BJ (cell line): ENCODE measurements around the gene KCNIP4. TPM values are rescaled to one million over a fixed set of nuclear protein-coding genes. Genes with fewer than 3 reads are reported as not detected.

Experiments
- CTCF ChIA-PET: fragments of 350-600 bp; formaldehyde crosslinking; extraction: SDS; loops from one replicate; lab custom pipeline; 2021; ENCODE audit warnings: antibody characterized with exemption, inconsistent platforms; lab: Yijun Ruan, JAX
- POLR2A ChIA-PET: fragments of 300-600 bp; sonication (Branson Sonifier 250); formaldehyde crosslinking; extraction: SDS; loops from one replicate; lab custom pipeline; 2021; ENCODE audit warnings: antibody characterized with exemption; lab: Charles Lee
- DNase-seq: peaks from one replicate; pipeline ENCODE4 v3.0.0-alpha.2; 2011; ENCODE audit warnings: low read depth
- H3K27me3 ChIP-seq: 2 replicates; pipeline ENCODE4 v1.6.0; 2011; ENCODE audit warnings: low read length; ENCODE audit not compliant: control insufficient read depth, insufficient read depth
- H3K36me3 ChIP-seq: 2 replicates; pipeline ENCODE4 v1.5.1; 2011; ENCODE audit warnings: low read length; ENCODE audit not compliant: control insufficient read depth, insufficient read depth
- H3K4me3 ChIP-seq: 2 replicates; pipeline ENCODE4 v1.5.1; 2011; ENCODE audit warnings: low read depth, mild to moderate bottlenecking, control low read depth, low read length
- polyA plus RNA-seq: library from polyadenylated mRNA; depleted of rRNA; stranded (reverse); fragments of >200 nt; gene quantifications from 2 replicates; pipeline ENCODE4 v1.2.3, GENCODE V29; 2011
- TF ChIP-seq, protein P1 (sequence below): IDR thresholded peaks from 2 replicates; pipeline ENCODE4 v1.5.1; 2011; ENCODE audit warnings: low read depth, mild to moderate bottlenecking, control low read depth, inconsistent platforms, low read length, moderate library complexity; ENCODE audit not compliant: insufficient read depth

Gene KCNIP4
- polyA plus RNA-seq, 1 experiment, result not detected

DNA sequence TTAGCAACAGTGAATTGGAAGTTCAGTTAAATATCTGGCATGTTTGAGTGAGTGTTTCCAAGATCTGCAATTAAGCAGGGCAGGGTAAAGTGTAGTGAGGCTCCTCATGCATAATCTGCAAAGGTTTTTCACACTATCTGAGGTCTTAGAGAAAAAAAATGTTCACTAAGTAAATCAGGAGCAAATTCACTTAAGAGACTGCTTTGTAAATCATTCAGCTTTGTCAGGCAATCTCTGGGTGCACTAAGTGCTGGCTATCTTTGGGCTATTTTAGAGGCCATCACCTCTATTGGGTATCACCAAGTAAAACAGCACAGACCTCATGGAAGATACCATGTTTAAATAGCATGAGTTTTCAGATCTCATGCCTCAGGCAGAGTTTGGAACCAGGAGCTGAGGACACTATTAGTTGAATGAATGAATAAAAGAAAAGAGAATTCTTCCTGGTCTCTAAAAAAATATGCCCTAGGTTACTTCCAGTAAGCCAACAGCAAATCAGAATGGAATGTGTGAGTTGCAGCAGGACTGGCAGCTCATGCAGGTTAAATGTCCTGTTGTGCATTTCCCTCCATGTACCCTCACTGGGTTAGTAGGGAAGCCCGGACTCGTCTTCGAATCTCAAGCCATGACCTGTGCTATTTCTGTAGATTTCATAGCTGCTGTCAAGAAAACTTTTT is 195.3 kb downstream of the KCNIP4 start:
- TF ChIP-seq, protein P1, sequence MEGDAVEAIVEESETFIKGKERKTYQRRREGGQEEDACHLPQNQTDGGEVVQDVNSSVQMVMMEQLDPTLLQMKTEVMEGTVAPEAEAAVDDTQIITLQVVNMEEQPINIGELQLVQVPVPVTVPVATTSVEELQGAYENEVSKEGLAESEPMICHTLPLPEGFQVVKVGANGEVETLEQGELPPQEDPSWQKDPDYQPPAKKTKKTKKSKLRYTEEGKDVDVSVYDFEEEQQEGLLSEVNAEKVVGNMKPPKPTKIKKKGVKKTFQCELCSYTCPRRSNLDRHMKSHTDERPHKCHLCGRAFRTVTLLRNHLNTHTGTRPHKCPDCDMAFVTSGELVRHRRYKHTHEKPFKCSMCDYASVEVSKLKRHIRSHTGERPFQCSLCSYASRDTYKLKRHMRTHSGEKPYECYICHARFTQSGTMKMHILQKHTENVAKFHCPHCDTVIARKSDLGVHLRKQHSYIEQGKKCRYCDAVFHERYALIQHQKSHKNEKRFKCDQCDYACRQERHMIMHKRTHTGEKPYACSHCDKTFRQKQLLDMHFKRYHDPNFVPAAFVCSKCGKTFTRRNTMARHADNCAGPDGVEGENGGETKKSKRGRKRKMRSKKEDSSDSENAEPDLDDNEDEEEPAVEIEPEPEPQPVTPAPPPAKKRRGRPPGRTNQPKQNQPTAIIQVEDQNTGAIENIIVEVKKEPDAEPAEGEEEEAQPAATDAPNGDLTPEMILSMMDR, result no peak
- ChIA-PET CTCF (interaction anchor here (1.2 to 4.5 kb wide), 4 partner anchors 11 to 18 kb away, joined by 4 to 24 read pairs (median 10); no protein-coding TSS in a partner anchor), POLR2A (interaction anchor here (0.6 kb wide), 1 partner anchor 425 kb away, joined by 3 read pairs; no protein-coding TSS in a partner anchor)
- Histone ChIP-seq H3K4me3 (no peak overlapping the region), H3K27me3 (0 out of 2 replicates have a peak, but pooled peaks cover 1% of the 10 kb centered on the region), H3K36me3 (no peaks in the 10 kb centered on the region)
- DNase-seq, result no peak

GRCh38 chr4:21752616-21753015 is 196.0 kb downstream of the KCNIP4 start:
- no peak for DNase-seq
- CTCF ChIA-PET, result interaction anchor here (1.2 to 4.5 kb wide), 4 partner anchors 11 to 18 kb away, joined by 4 to 24 read pairs (median 10); no protein-coding TSS in a partner anchor
- TF ChIP-seq, protein P1, result no peak
- H3K27me3 ChIP-seq, result 0 out of 2 replicates have a peak, but pooled peaks cover 1% of the 10 kb centered on the region
- POLR2A ChIA-PET, result interaction anchor here (0.6 kb wide), 1 partner anchor 424 kb away, joined by 3 read pairs; no protein-coding TSS in a partner anchor
- no peaks in the 10 kb centered on the region for H3K36me3 ChIP-seq
- no peak overlapping the region for H3K4me3 ChIP-seq

DNA sequence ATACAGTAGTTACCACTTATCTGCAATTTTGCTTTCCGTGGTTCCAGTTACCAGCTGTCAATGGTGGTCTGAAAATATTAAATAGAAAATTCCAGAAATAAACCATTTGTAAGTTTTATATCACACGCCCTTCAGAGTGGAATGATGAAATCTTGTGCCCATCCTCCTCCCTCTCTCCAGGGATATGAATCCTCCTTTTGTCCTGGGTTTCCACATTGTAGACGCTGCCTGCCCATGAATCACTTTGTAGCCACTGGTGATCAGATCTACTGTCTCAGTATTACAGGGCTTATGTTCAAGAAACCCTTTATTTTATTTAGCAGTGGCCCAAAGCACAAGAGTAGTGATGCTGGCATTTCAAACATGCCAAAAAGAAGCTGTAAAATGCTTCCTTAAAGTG is 198.6 kb downstream of the KCNIP4 start:
- TF ChIP-seq, protein P1, result no peak
- POLR2A ChIA-PET, result no interaction called here
- Histone ChIP-seq H3K4me3 (no peak overlapping the region), H3K27me3 (0 out of 2 replicates have a peak, but pooled peaks cover 1% of the 10 kb centered on the region), H3K36me3 (no peaks in the 10 kb centered on the region)
- CTCF ChIA-PET, result interaction anchor here (0.9 to 1.5 kb wide), 4 partner anchors 10 to 40 kb away, joined by 3 to 6 read pairs (median 4); no protein-coding TSS in a partner anchor
- no peak for DNase-seq

DNA sequence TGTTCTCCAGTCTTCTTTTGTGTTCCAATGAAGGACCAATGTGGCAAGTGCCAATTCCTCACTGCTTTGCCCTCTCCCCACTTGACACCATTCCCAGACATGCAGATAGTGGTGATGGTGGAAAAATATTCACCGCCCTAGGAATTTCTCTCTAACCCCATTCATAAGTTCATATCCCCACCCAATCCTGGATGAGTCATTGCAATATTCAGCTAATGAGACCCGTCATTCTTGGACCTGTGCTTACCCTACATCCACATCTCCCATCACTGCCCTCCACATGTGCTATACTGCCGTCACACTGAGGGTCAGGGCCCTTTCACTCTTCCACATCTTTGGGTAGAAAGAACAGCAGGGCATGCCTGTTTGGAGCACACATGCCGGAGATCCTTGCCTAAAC is 199.2 kb downstream of the KCNIP4 start:
- ChIA-PET CTCF (interaction anchor here (1.2 to 1.5 kb wide), 3 partner anchors 11 to 18 kb away, joined by 3 to 6 read pairs (median 4); no protein-coding TSS in a partner anchor), POLR2A (no interaction called here)
- Histone ChIP-seq H3K36me3 (no peaks in the 10 kb centered on the region), H3K4me3 (no peak overlapping the region), H3K27me3 (0 out of 2 replicates have a peak, but pooled peaks cover 1% of the 10 kb centered on the region)
- TF ChIP-seq, protein P1, result no peak
- no peak for DNase-seq

- DNase-seq, result no peak
- TF ChIP-seq, protein P1, result no peak
- ChIA-PET POLR2A (no interaction called here), CTCF (interaction anchor here (0.9 to 1.0 kb wide), 2 partner anchors 22 to 24 kb away, joined by 3 read pairs; no protein-coding TSS in a partner anchor)
- Histone ChIP-seq H3K36me3 (no peaks in the 10 kb centered on the region), H3K27me3 (no peaks in the 10 kb centered on the region), H3K4me3 (no peak overlapping the region)
Measured at GRCh38 chr4:21744046-21744445, 204.5 kb downstream of the KCNIP4 start.
